GM18502 (cell line): ENCODE measurements around the gene RCN1.
A peak's percentile ranks its signal among the peaks of the same experiment; 100 is the strongest.
"Not testable (repeated sequence)": the region's sequence is repeated elsewhere in the genome, so short reads cannot be mapped to it uniquely, and the experiment has no call there.

Experiments
- ATAC-seq: cut with Tn5 transposase; IDR thresholded peaks from one replicate; pipeline ENCODE4 v1.9.1; 2021; ENCODE audit warnings: mild to moderate bottlenecking; ENCODE audit not compliant: unreplicated experiment, poor library complexity

Gene RCN1

DNA sequence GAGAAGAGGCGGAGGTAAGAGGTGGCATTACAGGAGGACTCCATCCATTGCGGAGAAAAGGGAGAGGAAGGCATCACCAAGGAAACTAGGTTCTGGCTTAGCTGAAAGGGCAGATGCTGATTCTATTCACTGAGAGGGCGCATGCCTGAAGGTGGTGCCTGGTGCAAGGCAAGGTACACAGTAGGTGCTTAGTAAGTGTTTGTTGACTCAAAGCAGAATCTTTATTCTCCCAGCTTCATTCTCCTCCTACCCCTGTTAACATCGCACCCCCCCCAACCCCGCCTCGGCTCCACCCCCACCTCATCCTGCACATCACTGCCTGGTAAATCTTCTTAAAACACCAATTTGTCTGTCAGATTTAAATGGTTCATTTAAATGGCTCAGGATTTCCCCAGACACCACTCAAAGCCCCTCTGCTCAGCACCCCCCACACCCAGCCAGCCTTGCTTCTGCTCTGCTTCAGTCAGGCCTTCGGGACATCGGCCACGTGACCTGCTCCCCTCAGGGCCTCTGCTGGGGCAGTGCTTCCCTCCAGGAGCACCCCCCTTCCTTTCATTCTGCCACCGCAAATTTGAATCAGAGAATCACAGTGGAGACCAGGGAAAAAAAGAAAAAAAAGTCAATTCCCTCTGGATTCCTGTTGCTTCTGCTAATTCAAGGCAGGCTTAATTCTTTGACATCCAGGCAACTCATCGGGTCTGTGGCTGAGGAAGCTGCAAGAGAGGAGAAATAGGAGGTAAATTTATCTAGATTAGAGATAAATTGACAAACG lies 17.8 kb upstream of the RCN1 start:
- no peak for ATAC-seq

DNA sequence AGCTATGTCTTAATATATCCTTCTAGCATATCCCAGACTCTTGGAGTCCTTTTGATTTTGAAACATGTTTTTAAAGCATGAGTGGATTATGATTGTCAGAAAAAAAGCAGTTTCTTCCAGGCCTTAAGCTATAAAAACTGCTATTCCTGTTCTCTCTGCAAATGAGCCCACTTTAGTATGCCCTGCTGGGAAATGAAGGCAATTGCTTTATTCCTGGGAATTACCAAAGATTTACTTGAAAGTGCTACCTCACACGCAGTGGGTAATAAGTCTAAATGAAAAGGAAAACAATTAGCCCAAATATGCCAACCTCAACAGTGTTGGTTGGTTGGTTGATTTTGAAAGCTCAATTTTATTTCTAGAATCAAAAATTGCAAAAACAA lies 17.2 kb upstream of the RCN1 start:
- no peak for ATAC-seq

DNA sequence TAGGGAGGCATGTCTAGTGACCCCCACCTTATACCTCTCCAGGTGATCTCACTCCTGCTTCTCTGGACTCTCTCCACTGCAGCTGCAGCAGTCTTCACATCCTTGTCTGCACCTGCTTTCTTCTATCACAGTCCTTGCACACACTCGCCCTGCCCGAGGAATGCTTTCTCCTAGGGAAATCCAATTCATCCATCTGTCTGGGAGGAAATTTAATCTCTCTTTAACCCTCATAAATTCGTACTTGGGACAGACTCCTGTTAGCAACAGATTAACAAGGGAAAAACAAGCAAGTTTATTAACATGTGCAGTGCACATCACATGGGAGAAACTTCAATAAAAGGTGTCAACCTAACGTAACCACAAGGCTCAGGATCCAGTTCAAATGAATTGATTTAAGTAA lies 11.3 kb upstream of the RCN1 start:
- ATAC-seq: no peak

DNA sequence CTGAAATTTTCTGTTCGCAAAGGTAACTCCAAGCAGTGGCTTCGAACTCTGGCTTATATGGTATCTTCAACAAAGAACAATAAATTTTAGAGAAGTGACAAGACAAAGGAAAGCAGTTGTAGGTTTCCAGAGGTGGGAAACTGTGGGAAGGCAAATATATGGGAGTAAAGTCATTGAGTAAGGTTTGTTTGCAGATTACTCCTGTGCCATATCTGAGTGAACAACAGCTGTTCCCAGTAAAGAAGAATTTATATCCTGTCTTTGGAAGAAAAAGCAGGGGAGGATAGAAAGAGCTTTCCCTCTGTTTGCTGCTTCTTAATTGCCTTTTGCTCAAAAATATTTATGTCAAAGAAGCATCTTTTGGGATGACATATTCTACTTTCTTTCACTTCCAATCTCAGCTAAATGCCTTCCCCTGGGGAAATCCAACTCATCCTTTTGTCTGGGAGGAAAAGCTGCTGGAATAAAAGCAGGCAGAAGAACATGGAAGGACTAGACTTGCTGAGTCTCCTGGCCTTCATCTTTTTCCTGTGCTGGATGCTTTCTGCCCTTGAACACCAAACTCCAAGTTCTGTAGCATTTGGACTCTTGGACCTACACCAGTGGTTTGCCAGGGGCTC lies 10.4 kb upstream of the RCN1 start:
- ATAC-seq: no peak

DNA sequence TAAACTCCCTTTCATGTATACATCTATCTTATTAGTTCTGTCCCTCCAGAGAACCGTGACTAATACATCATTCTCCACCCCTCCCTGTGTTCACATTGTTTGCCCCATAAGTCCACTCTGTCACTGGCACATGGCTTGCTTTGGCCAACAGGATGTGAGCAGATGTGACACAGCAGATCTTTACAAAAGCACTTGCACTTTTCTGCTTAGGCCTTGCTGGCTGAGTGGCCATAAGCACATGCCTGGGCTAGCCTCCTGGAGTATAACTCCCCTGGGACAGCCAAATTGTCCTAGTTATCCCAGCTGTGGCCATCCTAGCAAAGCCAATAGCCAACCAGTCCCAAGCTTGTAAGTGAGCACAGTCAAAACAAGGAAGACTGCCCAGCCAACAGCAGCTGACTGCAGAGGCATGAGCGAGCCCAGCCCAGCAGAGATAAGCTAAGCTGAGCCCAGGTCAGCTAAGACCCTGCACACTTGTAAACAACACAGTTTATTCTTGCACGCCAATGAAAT lies 9.7 kb upstream of the RCN1 start:
- no peak for ATAC-seq

DNA sequence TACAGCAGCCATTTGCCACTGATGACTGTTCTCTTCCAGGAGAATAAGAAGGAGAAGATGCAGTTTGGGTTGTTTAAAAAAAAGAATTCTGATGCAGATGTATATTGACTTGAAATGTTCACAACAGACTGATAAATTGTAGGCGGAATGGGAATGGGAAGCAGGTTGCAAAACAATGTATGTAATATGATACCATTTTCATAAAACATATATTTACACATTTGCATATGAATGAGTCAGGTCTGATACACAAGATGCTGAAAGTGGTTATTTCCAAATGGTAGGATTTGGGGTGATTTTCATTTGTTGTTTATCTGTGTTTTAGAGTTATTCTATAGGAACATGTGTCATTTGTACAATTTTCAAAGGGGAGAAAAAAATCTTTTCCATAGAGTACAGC lies 9.0 kb upstream of the RCN1 start:
- ATAC-seq: no peak

DNA sequence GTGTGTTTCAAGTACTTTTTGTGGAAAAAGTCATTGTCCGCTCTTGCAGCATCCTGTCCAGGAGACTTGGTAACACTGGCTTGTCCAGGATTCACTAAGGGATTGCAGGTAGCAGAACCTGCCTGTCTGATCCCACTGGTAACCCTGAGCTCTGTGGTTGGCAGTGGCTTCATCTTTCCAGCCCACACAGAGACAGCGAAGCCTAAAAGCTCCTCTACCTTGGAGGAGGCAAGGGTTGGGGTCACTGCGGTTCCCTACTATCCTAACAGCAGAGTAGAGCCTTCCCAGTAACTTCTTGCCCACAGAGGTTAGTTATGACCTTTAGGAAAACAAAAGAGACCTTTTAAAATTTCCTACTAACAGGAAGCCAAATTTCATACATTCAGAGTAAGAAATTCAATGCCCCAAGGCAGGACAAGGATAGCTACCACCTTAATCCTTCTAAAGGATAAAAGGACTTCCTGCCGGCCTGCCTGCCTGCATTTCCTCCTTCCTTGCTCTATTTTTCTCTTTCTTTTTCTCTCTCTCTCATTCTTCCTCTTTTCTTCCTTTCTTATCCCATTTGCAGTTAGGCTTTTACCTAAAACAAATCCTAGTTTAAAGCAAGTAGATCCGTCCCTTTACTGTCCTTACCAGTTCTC lies 8.4 kb upstream of the RCN1 start:
- no peak for ATAC-seq

DNA sequence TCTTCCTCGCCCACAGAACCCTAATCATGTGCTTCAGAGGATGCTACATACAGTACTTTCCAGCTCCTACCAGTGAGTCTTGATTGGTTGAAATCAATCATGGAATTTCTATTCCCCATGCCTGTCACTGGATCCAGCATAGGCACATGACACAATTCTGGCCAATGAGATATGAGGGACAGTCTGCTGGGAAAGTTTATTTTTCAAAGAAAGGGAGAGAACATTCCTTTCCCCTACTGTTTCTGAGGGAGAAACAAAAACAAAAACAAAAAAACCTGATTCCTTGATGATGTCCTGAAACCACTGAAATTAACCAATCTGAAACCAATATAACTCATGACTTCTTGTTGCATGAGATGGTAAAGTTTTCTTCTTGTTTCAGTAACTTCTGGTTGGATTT lies 3.3 kb upstream of the RCN1 start:
- peak; percentile 3 for ATAC-seq

DNA sequence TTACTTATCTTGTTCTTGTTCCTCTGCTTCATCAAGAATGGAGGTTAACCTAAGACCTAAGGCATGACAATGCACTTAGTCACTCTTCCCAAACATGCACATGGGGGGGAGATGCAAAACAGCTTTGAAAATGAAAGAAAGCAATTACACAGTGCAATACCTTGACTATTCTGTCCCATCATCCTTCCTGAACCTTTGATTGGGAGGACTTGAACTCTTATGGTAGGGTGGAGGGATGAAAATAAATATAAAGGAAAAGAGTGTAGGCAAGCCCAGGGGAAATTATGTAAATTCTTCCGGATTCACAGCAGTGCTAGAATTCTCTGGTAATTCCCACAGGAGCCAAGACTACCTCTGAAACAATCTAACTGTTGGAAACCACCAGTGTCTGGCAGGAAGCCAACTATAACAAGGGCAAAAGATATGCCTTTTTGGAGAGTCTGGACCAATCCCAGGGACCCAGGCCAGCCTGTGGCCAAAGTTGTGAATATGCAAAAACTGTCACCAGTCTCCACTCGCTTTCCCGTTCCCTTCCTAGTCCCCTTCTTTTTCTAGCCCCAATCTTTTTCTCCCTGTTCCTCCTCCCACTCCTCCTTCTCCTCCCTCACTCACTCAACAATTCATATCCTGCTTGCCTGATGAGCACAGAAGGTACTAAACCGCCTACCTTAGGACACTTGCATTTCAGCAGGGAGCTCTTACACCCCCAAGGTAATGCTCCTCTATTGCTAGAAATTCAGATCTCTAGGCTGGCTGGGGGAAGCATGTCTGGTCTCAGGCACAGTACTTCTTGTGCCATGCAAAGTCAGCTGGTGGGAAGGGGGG lies 2.5 kb upstream of the RCN1 start:
- ATAC-seq: peak; percentile 44

DNA sequence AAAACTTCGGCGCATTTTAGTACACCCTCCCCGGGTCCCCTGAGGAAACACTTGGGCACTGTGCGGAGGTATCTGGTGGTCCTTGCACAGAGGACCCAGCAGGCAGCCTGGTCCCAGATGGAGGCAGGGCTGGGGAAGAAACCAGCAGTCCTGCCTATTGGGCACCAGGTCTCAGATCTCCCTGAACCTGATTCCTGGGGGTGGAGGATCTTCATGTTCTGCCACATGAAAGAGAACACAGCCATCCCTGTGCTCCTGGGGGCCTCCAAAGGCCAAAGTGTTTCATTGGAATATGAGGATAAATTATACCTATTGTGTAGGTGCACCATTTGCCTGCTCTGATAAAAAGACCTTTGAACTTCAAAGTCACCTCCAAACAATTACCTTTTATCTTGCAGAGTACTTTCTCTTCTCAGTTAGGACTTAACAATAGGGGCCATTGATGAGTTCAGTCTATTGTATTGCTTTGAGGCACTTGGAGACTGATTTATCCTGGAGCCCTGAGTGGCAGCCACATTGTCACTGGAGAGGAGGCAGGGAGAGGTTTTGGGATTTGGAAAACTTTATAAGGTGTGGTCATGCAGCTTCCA lies 1.8 kb downstream of the RCN1 start:
- no peak for ATAC-seq

DNA sequence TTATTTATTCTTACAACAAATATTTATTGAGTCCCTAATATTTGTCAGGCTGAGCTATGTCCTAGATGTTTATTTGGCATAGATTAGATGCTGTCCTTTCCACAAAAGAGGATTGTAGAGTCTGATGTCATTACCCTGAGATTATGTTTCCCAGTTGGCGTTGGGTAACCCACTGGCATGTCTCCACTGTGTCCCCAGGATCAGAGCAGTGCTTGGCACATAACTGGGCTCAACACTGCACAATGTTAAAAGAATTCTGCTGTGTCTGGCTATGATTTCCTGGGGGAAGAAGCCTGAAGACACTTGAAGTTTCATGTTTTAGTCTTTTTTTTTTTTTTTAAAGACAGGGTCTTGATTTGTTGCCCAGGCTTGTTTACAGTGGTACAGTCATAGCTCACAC lies 4.0 kb downstream of the RCN1 start:
- no peak for ATAC-seq

DNA sequence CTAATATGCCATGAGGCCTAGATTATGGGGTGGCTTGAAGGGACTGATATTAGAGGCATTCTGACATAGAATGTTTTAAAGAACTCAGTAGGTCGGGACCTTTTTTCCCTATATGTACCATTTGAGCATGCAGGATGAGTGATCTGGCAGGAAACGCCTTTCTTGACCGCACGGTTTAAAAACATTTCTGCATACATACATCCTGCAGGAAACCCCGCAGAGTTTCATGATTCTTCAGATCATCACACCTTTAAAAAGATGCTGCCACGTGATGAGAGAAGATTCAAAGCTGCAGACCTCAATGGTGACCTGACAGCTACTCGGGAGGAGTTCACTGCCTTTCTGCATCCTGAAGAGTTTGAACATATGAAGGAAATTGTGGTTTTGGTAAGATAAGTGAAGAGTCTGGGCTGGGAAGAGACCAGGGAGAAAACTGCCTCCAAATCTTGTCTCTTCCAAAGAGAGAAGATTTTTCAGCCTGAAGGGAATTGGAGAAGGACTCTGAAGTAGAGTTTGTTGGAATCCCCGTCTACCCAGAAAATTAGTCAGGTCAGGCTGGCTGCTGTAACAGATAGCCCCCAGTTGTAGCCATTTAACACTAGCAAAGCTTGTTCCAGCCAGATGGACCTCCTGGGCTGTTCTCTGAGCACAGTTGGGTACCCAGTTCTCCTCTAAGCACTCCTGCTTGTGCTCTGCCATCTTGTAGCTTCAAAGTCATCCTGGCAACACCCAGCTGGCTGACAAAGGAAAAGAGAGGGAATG lies 7.4 kb downstream of the RCN1 start:
- ATAC-seq: no peak

DNA sequence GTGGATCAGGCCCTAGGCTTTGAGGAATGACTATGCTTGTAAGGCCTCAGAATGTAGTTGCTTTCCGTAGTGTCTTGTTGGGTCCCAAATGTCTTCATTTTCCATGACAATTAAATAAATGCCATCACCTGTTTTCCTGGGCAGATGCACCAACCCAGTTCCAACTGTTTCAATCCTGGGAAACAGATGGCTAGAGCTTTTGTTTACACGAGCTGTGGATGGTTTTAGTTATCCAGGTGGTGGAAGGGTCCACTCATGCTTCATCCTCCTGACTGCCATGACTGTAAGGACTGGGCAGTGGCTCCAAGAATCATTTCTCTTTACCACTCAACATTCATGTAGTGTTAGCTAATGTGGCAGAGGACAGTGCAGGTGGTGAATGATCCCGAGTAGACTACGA lies 8.6 kb downstream of the RCN1 start:
- ATAC-seq: no peak

DNA sequence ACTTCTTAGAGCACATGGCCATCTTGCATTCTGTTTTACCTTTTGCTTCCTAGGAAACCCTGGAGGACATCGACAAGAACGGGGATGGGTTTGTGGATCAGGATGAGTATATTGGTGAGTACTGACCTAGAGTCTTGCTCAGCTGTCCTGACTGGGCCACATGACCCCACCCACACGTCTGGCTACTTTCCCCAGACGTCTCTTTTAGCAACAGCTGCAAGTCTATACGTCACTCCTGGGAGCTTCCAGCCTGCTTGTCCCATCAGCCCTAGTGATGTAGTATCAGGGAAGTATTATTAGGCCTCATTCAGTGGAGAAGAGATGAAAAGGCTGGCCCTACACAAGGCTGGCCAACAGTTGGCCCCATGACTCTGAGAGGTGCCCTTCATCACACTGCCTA lies 9.6 kb downstream of the RCN1 start:
- no peak for ATAC-seq

DNA sequence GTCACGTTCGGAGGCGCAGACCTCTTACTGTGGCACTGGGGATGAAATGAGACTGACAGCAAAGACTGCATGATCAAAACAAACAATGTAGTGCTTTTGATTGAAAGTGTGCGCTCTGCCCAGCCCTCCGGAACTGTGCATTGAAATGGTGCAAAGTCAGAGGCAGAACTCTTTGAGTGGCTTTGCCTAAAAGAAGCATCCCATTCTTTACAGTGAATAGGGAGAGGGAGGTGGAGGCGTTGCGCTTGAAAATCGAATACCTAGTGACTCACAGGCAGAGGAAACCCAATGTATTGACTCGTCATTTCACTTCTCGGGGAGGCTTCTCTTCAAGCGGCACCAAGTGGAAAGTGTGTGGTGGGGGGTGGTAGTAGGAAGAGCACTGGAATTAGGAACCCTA lies 10.9 kb downstream of the RCN1 start:
- ATAC-seq: no peak

DNA sequence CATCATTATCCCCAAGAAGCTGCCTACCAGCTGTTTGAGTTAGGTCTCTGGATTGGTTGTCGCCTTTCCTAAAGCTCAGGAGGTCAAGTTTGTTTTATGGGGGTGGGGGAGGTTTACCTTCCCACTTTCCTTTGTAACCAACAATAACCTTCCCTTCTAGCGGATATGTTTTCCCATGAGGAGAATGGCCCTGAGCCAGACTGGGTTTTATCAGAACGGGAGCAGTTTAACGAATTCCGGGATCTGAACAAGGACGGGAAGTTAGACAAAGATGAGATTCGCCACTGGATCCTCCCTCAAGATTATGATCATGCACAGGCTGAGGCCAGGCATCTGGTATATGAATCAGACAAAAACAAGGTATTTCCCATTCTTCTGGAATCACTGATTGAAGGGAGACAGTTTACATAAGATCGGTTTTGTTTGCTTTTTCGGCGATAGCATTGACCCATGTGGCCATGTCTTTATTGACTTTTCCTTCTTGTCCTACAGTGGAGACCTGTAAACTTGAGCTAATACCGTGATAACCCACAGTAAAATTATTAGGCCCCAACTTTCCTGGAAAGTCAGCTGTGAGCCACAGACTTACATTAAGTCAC lies 12.3 kb downstream of the RCN1 start:
- not testable (repeated sequence) for ATAC-seq

DNA sequence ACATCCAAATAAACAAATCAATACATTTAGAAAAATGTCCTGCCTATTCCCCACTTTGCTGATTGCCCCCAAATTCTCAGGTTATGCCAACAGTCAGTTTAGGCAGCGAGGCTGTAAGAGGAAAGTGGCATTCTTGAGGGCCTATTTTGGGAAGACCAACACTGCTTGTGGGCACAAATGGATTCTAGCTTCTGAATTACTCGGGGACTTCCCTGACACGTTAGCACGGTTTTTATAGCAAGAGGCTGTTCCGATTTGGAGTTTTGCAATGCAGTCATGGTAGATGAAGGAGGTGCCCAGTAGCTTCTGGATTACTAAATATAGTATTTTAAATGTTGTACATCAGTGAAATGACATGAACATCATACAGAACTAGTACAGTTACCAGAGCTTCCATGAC lies 13.1 kb downstream of the RCN1 start:
- no peak for ATAC-seq

DNA sequence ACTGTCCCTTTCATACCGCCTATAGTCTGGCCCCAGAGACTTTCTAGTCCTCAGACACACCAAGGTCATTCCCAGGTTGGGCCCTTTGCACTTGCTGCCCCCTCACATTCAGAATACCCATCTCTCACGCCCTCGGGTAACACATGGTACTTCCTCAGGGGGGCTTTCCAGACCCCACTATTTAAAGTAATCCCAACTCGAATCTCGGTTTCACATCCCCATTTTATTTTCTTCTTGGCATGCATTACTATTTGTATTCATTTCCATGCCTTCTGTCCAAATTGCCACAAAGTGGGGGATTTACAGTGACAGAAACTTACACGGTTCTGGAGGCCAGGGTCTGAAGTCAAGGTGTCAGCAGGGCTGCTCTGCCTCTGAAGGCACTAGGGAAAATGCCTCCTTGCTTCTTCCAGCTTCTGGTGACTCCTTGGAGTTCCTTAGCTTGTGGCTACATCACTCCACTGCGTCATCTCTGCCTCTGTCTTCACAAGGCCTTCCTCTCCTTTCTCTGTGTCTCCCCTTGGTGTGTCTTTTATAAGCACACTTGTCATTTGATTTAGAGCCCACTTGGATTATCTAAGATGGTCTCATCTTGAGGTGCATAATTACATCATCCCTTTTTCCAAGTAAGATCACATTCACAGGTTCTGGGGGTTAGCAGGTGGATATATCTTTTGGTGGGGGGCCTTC lies 15.1 kb downstream of the RCN1 start:
- peak; percentile 85 for ATAC-seq

DNA sequence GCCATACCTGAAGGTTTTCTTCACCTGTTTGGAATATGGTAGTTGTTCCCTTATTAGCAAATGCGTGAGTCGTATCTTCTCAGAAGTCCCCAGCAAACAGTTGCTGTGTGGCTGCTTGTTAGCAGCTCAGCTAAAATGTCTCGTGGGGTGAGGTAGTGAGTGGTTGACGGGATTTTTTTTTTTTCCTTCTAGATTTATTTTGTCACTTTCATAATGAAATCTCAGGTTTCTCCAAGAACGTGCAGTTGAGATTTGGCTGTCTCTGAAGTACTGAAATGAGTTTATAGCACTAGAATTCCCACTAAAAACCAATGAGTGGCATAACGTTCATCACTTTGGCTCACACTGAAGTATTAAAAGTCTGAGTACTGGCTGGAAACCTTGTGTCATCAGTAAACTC lies 16.8 kb downstream of the RCN1 start:
- ATAC-seq: no peak
